K562 (cell line): ENCODE measurements around the gene GSTA3. TPM values are rescaled to one million over a fixed set of nuclear protein-coding genes. Genes with fewer than 3 reads are reported as not detected.

ENCODE experiments used
- BRD4 ChIP-seq: fragments of 200-600 bp; sonication (generic); IDR thresholded peaks from 2 replicates; pipeline ENCODE4 v1.6.1; 2017; ENCODE audit warnings: inconsistent platforms
- CCAR2 ChIP-seq: fragments of 200-400 bp; formaldehyde crosslinking; IDR thresholded peaks from 2 replicates; pipeline ENCODE4 v1.6.1; 2017; ENCODE audit warnings: mild to moderate bottlenecking, low read depth, low read length
- GATAD2B ChIP-seq: fragments of 450-650 bp; IDR thresholded peaks from 2 replicates; pipeline ENCODE4 v1.6.1; 2017; ENCODE audit warnings: mild to moderate bottlenecking, borderline replicate concordance
- HNRNPL ChIP-seq: fragments of 200-400 bp; formaldehyde crosslinking; IDR thresholded peaks from 2 replicates; pipeline ENCODE4 v1.6.1; 2017; ENCODE audit warnings: low read depth, mild to moderate bottlenecking, low read length
- KLF1 ChIP-seq: fragments of 450-650 bp; IDR thresholded peaks from 2 replicates; pipeline ENCODE4 v1.6.1; 2016; ENCODE audit warnings: missing genetic modification characterization, missing compliant biosample characterization
- LEF1 ChIP-seq: fragments of 450-650 bp; IDR thresholded peaks from 2 replicates; pipeline ENCODE4 v1.6.1; 2016; ENCODE audit warnings: mild to moderate bottlenecking
- NCOA1 ChIP-seq: fragments of 450-650 bp; IDR thresholded peaks from 2 replicates; pipeline ENCODE4 v1.6.1; 2016; ENCODE audit warnings: low read depth
- NR3C1 ChIP-seq: sonication (generic); formaldehyde crosslinking; IDR thresholded peaks from 2 replicates; pipeline ENCODE4 v1.8.1; 2022; ENCODE audit warnings: missing genetic modification reagents
- PHF20 ChIP-seq: fragments of 450-650 bp; IDR thresholded peaks from 2 replicates; pipeline ENCODE4 v1.6.1; 2018; ENCODE audit not compliant: partially characterized antibody
- RBFOX2 ChIP-seq: fragments of 200-400 bp; formaldehyde crosslinking; IDR thresholded peaks from 2 replicates; pipeline ENCODE4 v1.6.1; 2017; ENCODE audit warnings: low read depth, mild to moderate bottlenecking, low read length, moderate library complexity
- TCF3 ChIP-seq: sonication (generic); formaldehyde crosslinking; IDR thresholded peaks from 2 replicates; pipeline ENCODE4 v1.4.0; 2020; ENCODE audit warnings: mild to moderate bottlenecking, missing genetic modification reagents
- THRB ChIP-seq: fragments of 450-650 bp; formaldehyde crosslinking; conservative IDR thresholded peaks from 2 replicates; pipeline ENCODE4 v1.4.0; 2022; ENCODE audit warnings: mild to moderate bottlenecking, missing genetic modification characterization
- ZMIZ1 ChIP-seq, 2 experiments: fragments of 150-350 bp in 1 of 2; IDR thresholded peaks; 2 replicates each; pipeline ENCODE4 v1.6.1; 2012 to 2016; ENCODE audit warnings: low read depth in 2 of 2, low read length in 2 of 2, mild to moderate bottlenecking in 1 of 2, moderate library complexity in 1 of 2
- ZNF41 ChIP-seq: fragments of 250-450 bp; sonication (Bioruptor Pico); conservative IDR thresholded peaks from 2 replicates; pipeline ENCODE4 v1.4.0; 2020; ENCODE audit warnings: mild to moderate bottlenecking
- polyA plus RNA-seq, 8 experiments: library from polyadenylated mRNA; depleted of rRNA in 4 of 8; stranded (reverse) in 5 of 8; unstranded in 3 of 8; fragments of >200 nt; fragmentation: Nextera tagmentation in 2 of 8; fragmentation: Illumina TruSeq in 1 of 8; extraction: Ambion mirVana in 2 of 8; extraction: Trizol in 1 of 8; gene quantifications; 2 replicates each; pipeline versions ENCODE4 v1.2.1 to v1.2.3, GENCODE V29; 2011 to 2014; ENCODE audit warnings: inconsistent platforms in 1 of 8, missing spikeins in 1 of 8
- total RNA-seq, 7 experiments: library from RNA; depleted of rRNA in 6 of 7; stranded (reverse); fragments of >200 nt in 6 of 7; fragmentation: Illumina TruSeq in 2 of 7; extraction: Trizol in 2 of 7; gene quantifications; 2 replicates each; pipeline versions ENCODE4 v1.2.1 to v1.2.3, GENCODE V29; 2011 to 2021; ENCODE audit warnings: low replicate concordance in 1 of 7
- TF ChIP-seq, protein P1 (sequence below), 2 experiments: fragments of 450-650 bp; IDR thresholded peaks; 2 replicates each; pipeline ENCODE4 v1.6.1; 2018; ENCODE audit warnings: mild to moderate bottlenecking in 2 of 2, low read depth in 1 of 2; ENCODE audit not compliant: partially characterized antibody in 2 of 2
- TF ChIP-seq, protein P2 (sequence below): fragments of 450-650 bp; conservative IDR thresholded peaks from 2 replicates; pipeline ENCODE4 v1.6.1; 2016; ENCODE audit warnings: missing genetic modification characterization, low read depth, mild to moderate bottlenecking, missing compliant biosample characterization, moderate library complexity

Gene GSTA3
- total and polyA plus RNA-seq, 9 of the 15 experiments (the other 6 are each of a cell fraction or from before 2014, with no cell fraction given) = not detected

GRCh38 chr6:52929321-52930164 lies 20.0 kb upstream of the GSTA3 start (continued):
- TF ChIP-seq, protein P1, sequence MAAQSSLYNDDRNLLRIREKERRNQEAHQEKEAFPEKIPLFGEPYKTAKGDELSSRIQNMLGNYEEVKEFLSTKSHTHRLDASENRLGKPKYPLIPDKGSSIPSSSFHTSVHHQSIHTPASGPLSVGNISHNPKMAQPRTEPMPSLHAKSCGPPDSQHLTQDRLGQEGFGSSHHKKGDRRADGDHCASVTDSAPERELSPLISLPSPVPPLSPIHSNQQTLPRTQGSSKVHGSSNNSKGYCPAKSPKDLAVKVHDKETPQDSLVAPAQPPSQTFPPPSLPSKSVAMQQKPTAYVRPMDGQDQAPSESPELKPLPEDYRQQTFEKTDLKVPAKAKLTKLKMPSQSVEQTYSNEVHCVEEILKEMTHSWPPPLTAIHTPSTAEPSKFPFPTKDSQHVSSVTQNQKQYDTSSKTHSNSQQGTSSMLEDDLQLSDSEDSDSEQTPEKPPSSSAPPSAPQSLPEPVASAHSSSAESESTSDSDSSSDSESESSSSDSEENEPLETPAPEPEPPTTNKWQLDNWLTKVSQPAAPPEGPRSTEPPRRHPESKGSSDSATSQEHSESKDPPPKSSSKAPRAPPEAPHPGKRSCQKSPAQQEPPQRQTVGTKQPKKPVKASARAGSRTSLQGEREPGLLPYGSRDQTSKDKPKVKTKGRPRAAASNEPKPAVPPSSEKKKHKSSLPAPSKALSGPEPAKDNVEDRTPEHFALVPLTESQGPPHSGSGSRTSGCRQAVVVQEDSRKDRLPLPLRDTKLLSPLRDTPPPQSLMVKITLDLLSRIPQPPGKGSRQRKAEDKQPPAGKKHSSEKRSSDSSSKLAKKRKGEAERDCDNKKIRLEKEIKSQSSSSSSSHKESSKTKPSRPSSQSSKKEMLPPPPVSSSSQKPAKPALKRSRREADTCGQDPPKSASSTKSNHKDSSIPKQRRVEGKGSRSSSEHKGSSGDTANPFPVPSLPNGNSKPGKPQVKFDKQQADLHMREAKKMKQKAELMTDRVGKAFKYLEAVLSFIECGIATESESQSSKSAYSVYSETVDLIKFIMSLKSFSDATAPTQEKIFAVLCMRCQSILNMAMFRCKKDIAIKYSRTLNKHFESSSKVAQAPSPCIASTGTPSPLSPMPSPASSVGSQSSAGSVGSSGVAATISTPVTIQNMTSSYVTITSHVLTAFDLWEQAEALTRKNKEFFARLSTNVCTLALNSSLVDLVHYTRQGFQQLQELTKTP (IDR thresholded peaks at IDR 0.05; ENCODE audit: low read depth in 1 of 2, partially characterized antibody in 2 of 2) = no peak
- TF ChIP-seq KLF1 (tag) = no peak
- no peak for TF ChIP-seq BRD4
- TF ChIP-seq HNRNPL = no peak
- TF ChIP-seq TCF3 (CRISPR knock-in tag) = peak; percentile 75
- TF ChIP-seq CCAR2 = no peak
- no peak for TF ChIP-seq PHF20
- TF ChIP-seq ZNF41 (CRISPR knock-in tag) = peak; percentile 56; the same call in 1 of the 2 replicates
- peak; percentile 41; the same call in 1 of the 2 replicates for TF ChIP-seq GATAD2B
- TF ChIP-seq RBFOX2 = no peak
- no peak for TF ChIP-seq NR3C1 (CRISPR knock-in tag)
- TF ChIP-seq, protein P2, sequence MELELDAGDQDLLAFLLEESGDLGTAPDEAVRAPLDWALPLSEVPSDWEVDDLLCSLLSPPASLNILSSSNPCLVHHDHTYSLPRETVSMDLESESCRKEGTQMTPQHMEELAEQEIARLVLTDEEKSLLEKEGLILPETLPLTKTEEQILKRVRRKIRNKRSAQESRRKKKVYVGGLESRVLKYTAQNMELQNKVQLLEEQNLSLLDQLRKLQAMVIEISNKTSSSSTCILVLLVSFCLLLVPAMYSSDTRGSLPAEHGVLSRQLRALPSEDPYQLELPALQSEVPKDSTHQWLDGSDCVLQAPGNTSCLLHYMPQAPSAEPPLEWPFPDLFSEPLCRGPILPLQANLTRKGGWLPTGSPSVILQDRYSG = 0 out of 2 replicates have a peak, but pooled peaks have one; percentile 21
- TF ChIP-seq NCOA1 = no peak
- 0 out of 2 replicates have a peak, but pooled peaks have one; percentile 37 for TF ChIP-seq LEF1
- TF ChIP-seq THRB = 0 out of 2 replicates have a peak, but pooled peaks have one; percentile 49
- peak in 1 of 2 experiments; percentile 77; a peak in 1 of 4 replicates for TF ChIP-seq ZMIZ1 (IDR thresholded peaks at IDR 0.05; ENCODE audit: low read depth in 2 of 2, low read length in 2 of 2)
